Lower leg skin (tissue), 4 donors: Measurements from ENCODE around the gene MAEL. TPM values are rescaled to one million over a fixed set of nuclear protein-coding genes. Genes with fewer than 3 reads are reported as not detected.

ENCODE experiments used
- DNase-seq, 2 donors: peaks; one replicate each; pipeline ENCODE4 v3.0.0-alpha.2; 2019; ENCODE audit warnings: low spot score in 2 of 2
- H3K4me3 ChIP-seq: fragments of 200-600 bp; sonication (generic); 2 replicates; pipeline ENCODE4 v1.5.1; 2017; ENCODE audit warnings: mild to moderate bottlenecking, low read depth; ENCODE audit not compliant: poor library complexity, severe bottlenecking
- POLR2A ChIP-seq, 2 donors: fragments of 450-650 bp; IDR thresholded peaks; one replicate each; pipeline ENCODE4 v1.6.1; 2016 to 2017; ENCODE audit warnings: antibody characterized with exemption in 2 of 2, mild to moderate bottlenecking in 1 of 2, moderate library complexity in 1 of 2
- WGBS, 2 donors: methylation state at CpG; one replicate each; pipeline ENCODE4 v1.1.5; 2018; 5-methylcytosine and 5-hydroxymethylcytosine counted together
- intact Hi-C: fragments of 100-400 bp; cut with DNase I; formaldehyde crosslinking; loops from one replicate; pipeline ENCODE4 v1.15.0; 2023; ENCODE audit warnings: low total_unique reads
- total RNA-seq, 4 donors: library from RNA; depleted of rRNA; stranded (reverse); fragments of >200 nt; gene quantifications; one replicate each; pipeline ENCODE4 v1.1.0, GENCODE V29; 2016
- TF ChIP-seq, protein P1 (sequence below), 3 donors: fragments of 450-650 bp; IDR thresholded peaks; one replicate each; pipeline ENCODE4 v1.5.1; 2016; ENCODE audit warnings: antibody characterized with exemption in 3 of 3, mild to moderate bottlenecking in 3 of 3, moderate library complexity in 2 of 3

Gene MAEL
- total RNA-seq, 4 donors from 2014 or later, result 0.10 to 3.6 (median 0.25) TPM; not detected in 1

DNA sequence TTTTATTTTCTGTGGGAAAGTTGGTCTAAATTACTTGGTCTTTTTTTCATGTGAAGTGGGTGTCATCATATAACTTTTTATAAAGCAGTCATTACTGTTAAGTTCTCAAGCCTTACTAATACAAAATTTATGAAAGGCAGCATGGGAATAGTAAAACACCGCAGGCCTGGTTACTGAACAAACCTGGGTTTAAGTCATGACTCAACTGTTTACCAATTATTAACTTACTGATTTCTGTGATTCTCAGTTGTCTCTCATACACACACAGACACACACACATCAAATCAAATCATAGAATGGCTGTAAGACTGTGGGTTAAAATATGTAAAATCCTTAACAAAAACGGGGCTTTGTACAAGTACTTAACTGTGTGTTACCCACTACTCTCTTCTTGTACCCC, 14.6 kb downstream of the MAEL start:
- DNase-seq, result no peak
- no peak overlapping the region for H3K4me3 ChIP-seq
- WGBS, 2 donors, result 73 to 75% methylated on average over 2 of the region's 2 CpGs
- TF ChIP-seq, protein P1, sequence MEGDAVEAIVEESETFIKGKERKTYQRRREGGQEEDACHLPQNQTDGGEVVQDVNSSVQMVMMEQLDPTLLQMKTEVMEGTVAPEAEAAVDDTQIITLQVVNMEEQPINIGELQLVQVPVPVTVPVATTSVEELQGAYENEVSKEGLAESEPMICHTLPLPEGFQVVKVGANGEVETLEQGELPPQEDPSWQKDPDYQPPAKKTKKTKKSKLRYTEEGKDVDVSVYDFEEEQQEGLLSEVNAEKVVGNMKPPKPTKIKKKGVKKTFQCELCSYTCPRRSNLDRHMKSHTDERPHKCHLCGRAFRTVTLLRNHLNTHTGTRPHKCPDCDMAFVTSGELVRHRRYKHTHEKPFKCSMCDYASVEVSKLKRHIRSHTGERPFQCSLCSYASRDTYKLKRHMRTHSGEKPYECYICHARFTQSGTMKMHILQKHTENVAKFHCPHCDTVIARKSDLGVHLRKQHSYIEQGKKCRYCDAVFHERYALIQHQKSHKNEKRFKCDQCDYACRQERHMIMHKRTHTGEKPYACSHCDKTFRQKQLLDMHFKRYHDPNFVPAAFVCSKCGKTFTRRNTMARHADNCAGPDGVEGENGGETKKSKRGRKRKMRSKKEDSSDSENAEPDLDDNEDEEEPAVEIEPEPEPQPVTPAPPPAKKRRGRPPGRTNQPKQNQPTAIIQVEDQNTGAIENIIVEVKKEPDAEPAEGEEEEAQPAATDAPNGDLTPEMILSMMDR (IDR thresholded peaks at IDR 0.05), result no peak
- intact Hi-C loops, result no loop called here

DNA sequence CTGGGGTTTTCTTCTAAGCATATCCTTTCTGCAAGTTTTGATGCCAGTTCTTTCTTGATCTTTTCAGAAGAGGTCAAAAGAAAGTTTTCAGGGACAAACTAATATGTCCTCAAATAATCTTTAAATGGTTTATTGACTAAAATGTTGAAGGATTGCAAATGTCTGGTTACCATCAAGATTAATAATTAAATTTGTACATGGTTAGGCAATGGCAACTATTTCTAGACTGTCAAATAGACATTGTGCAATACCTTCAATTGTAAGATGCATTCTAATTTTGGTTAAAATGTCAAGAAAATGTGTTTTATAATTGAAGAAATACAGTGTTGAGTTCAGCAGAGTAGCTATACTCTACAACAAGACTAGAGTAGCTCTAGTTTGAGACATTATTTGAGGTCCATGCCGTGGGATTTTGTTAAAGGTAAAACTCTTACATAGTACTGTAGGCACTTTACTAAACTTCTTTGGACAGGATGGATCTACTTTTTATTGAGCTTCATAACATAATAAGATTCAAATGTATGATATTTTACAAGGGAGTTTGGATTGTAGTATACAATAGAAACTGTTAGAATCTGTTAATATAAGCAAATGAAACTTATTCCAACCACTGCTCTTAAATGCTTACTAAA, 22.6 kb downstream of the MAEL start:
- no peak for DNase-seq
- 83 to 96% methylated on average over 1 of the region's 1 CpG for WGBS, 2 donors
- no peak for TF ChIP-seq POLR2A (IDR thresholded peaks at IDR 0.05)
- TF ChIP-seq, protein P1 (IDR thresholded peaks at IDR 0.05), result no peak
- intact Hi-C loops, result no loop called here
- H3K4me3 ChIP-seq, result no peak overlapping the region

DNA sequence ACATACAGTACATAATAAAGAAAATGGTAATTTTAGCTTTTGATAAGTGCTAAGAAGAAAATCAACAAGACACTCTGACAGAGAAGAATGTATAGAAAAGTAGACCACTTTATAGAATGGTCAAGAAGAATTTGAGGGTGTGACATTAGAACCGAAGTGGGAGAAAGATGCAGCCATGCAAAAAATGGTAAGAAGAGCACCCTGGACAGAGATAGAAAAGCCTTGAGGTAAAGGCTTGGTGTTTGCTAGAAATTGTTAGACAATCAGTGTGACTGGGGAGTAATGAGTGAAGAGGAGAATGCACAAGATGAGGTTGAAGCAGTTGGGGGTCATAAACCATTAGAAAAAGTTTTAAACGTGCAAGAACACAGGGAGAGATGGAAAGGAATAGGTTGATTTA, 23.5 kb downstream of the MAEL start:
- intact Hi-C loops, result no loop called here

DNA sequence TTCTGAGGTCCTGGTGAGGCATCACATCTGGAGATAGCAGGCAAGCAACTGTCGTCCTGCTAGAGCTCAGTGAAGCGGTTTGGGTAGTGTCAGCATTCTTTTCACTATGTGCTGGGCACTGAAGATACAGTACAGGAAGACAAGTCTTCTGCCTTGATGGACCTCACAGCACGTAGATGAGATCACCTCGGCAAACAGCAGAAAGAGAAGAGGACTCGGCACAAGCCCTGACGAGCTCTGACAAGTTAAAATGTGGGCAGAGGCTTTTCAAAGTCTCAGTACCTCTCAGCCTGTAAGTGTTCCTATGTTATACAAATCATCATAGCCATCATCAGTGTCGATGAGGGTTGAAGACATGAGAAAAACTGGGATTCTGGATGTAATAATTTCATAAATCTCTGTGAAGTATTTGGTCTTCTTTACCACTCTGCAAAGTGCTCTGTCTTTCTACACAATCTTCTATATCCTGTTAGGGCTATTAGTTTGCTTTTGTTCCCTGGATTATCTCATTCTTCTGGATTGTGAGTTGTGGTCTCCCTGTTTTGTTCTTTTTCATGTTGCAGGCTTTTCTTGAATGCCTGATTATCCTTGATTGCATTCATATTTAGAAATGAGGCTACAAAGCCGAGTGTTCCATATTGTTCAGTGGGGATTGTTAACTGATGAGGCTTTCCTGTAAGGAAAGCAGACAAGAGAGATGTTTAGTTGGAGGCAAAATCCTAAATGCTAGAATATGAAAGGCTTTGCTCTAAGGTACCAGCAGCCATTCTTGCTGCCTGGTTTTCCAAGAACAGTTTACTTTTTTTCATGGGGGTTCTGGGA, 24.2 kb downstream of the MAEL start:
- TF ChIP-seq POLR2A (IDR thresholded peaks at IDR 0.05), result no peak
- TF ChIP-seq, protein P1 (IDR thresholded peaks at IDR 0.05), result no peak
- H3K4me3 ChIP-seq, result no peak overlapping the region
- 60% methylated on average over 8 of the region's 8 CpGs for WGBS, 2 donors
- no peak for DNase-seq
- intact Hi-C loops, result no loop called here

More for the DNA sequence above, 23.5 kb downstream of the MAEL start:
- DNase-seq, result no peak
- 70 to 80% methylated on average over 2 of the region's 2 CpGs for WGBS, 2 donors
- TF ChIP-seq, protein P1 (IDR thresholded peaks at IDR 0.05), result no peak
- no peak for TF ChIP-seq POLR2A (IDR thresholded peaks at IDR 0.05)
- H3K4me3 ChIP-seq, result no peak overlapping the region

DNA sequence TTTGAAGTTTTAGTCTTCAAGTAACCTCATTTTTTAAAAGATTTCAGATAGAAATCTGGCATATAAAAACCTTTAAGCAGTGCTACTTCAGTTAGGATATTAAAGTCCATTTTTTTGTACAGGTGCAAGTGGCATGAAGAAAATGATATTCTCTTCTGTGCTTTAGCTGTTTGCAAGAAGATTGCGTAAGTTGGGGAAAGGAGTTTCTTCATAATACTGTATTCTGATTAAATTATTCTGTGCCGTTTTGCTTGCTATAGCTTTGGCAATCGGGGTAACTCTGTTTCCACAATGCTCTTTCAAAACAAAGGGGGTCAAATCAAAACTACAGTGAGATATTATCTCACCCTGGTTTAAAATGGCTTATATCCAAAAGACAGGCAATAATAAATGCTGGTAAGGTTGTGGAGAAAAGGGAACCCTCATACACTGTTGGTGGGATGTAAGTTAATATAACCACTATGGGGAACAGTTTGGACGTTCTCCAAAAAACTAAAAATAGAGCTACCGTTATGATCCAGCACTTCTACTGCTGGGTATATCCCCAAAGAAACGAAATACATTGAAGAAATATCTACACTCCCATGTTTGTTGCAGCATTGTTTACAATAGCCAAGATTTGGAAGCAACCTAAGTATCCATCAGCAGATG, 27.1 kb downstream of the MAEL start:
- WGBS, 2 donors, result 64 to 67% methylated on average over 6 of the region's 6 CpGs
- no peak overlapping the region for H3K4me3 ChIP-seq
- no peak for DNase-seq
- no peak for TF ChIP-seq POLR2A (IDR thresholded peaks at IDR 0.05)
- TF ChIP-seq, protein P1 (IDR thresholded peaks at IDR 0.05), result no peak
- intact Hi-C loops, result no loop called here
